ENCODE data around the gene CLEC11A. TPM values are rescaled to one million over a fixed set of nuclear protein-coding genes. Genes with fewer than 3 reads are reported as not detected.

The CLEC11A gene
- total RNA-seq, 1 donor from 2014 or later: 37.3 TPM

DNA sequence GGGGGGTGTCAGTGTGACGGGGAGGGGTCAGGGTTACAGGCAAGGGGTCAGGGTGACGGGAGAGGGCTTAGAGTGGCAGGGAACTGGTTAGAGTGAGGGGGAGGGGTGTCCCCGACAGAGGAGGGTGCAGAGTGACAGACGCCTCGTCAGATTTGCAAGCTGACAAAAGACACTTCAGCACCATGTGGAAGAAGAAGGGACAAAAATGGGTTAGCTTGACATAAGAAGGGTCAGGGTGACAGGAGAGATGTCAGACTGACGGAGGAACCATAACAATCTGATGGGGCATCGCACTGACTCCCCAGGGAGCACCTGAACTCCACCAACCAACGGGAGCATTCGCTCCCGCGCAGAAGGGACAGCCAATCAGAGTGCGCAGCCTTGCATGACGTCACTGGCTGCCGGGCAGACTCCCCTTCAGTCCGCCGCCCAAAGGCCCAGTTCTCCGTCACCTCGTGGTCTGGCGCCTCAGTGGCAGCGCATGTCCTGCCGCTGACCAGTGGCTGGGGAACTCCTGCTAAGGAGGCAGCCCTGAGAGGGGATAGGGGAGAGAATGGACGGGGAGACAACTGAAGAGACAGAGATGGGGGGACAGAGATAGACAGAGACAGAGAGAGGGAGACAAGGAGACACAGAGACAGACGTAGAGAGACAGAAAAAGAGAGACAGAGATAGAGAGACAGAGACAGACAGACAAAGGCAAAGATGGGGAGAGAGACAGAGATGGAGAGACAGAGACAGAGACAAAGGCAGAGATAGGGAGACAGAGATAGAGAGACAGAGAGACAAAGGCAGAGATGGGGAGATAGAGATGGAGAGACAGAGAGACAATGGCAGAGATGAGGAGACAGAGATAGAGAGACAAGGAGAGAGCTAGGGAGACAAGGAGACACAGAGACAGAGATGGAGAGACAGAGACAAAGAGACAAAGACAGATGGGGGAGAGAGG is 43.7 kb upstream of the CLEC11A start:
- Mint-ChIP-seq H3K9me3 (ENCODE audit: unreplicated experiment) (peaks cover 53% of the 10 kb centered on the region), H3K27me3 (ENCODE audit: unreplicated experiment) (peaks cover 14% of the 10 kb centered on the region), H3K4me3 (ENCODE audit: unreplicated experiment) (peak overlapping the region; percentile 69), H3K27ac (ENCODE audit: unreplicated experiment) (no peak overlapping the region), H3K4me1 (ENCODE audit: unreplicated experiment) (no peaks in the 10 kb centered on the region), H3K36me3 (ENCODE audit: low read depth, unreplicated experiment) (peaks cover 25% of the 10 kb centered on the region)
- peak; percentile 18 for DNase-seq (ENCODE audit: low spot score)
- TF ChIP-seq, protein P1, sequence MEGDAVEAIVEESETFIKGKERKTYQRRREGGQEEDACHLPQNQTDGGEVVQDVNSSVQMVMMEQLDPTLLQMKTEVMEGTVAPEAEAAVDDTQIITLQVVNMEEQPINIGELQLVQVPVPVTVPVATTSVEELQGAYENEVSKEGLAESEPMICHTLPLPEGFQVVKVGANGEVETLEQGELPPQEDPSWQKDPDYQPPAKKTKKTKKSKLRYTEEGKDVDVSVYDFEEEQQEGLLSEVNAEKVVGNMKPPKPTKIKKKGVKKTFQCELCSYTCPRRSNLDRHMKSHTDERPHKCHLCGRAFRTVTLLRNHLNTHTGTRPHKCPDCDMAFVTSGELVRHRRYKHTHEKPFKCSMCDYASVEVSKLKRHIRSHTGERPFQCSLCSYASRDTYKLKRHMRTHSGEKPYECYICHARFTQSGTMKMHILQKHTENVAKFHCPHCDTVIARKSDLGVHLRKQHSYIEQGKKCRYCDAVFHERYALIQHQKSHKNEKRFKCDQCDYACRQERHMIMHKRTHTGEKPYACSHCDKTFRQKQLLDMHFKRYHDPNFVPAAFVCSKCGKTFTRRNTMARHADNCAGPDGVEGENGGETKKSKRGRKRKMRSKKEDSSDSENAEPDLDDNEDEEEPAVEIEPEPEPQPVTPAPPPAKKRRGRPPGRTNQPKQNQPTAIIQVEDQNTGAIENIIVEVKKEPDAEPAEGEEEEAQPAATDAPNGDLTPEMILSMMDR (IDR thresholded peaks at IDR 0.05; ENCODE audit: unreplicated experiment): no peak

DNA sequence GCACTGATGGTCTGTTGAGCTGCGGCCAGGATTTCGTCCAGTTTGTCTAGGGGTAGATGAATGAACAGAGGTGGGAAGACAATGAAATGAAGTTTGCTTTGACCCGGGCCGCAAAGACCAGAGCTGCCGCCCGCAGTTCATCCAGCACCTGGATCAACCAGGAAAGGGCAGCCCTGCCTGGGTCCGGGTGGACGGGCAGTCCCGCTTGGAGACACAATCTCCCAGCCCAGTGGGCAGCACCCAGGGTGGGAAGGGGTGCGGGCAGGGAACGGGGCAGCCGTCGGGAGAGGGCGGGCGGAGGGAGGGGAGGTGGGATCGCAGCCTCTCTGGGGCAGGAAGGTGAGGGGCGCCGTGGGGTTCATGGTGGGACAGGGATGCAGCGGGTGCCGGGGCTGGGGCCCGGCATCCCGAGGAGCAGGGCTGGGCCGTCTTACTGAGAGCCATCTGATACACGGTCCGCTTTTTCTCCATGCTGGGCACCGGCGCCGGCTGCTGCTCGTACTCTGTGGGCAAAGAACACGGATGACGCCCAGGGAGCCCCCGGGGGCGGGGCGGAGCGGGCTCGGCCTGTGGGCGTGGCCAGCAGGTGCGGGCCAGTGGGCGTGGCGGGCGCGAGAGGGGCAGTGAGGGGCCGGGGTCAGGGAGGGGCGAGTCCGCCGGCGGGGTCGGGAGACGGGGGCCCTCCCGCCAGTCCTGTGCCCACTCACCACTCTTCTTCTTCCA is 36.7 kb upstream of the CLEC11A start:
- H3K36me3 Mint-ChIP-seq (ENCODE audit: low read depth, unreplicated experiment): peaks cover 18% of the 10 kb centered on the region
- no peak for DNase-seq (ENCODE audit: low spot score)
- TF ChIP-seq, protein P1 (IDR thresholded peaks at IDR 0.05; ENCODE audit: unreplicated experiment): no peak
- H3K27ac Mint-ChIP-seq (ENCODE audit: unreplicated experiment): no peak overlapping the region
- H3K4me1 Mint-ChIP-seq (ENCODE audit: unreplicated experiment): no peaks in the 10 kb centered on the region
- H3K4me3 Mint-ChIP-seq (ENCODE audit: unreplicated experiment): no peak overlapping the region
- H3K27me3 Mint-ChIP-seq (ENCODE audit: unreplicated experiment): peaks cover 7% of the 10 kb centered on the region
- H3K9me3 Mint-ChIP-seq (ENCODE audit: unreplicated experiment): peaks cover 33% of the 10 kb centered on the region

DNA sequence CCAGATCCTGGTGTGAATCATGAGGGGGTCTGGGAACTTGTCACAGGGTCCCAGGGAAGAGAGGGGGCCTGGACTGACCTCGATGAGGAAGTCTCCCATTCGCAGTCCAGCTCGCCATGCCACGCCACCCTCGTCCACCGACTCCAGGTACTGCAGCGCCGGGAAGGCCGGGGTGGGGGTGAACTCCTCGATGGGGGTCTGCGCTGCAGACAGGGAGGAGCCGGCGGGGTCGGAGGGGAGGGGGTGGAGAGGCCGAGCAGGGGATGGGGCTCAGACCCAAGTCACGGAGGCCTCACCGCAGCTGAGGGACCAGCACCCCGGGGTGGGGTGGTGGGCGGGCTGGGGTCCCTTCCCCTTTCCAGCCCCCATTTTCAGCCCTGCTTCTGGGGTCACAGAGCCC is 34.4 kb upstream of the CLEC11A start:
- Mint-ChIP-seq H3K4me1 (ENCODE audit: unreplicated experiment) (no peaks in the 10 kb centered on the region), H3K27ac (ENCODE audit: unreplicated experiment) (no peak overlapping the region), H3K27me3 (ENCODE audit: unreplicated experiment) (peaks cover 15% of the 10 kb centered on the region), H3K36me3 (ENCODE audit: low read depth, unreplicated experiment) (peaks cover 20% of the 10 kb centered on the region), H3K9me3 (ENCODE audit: unreplicated experiment) (peaks cover 33% of the 10 kb centered on the region), H3K4me3 (ENCODE audit: unreplicated experiment) (no peak overlapping the region)
- TF ChIP-seq, protein P1 (IDR thresholded peaks at IDR 0.05; ENCODE audit: unreplicated experiment): no peak
- DNase-seq (ENCODE audit: low spot score): no peak

DNA sequence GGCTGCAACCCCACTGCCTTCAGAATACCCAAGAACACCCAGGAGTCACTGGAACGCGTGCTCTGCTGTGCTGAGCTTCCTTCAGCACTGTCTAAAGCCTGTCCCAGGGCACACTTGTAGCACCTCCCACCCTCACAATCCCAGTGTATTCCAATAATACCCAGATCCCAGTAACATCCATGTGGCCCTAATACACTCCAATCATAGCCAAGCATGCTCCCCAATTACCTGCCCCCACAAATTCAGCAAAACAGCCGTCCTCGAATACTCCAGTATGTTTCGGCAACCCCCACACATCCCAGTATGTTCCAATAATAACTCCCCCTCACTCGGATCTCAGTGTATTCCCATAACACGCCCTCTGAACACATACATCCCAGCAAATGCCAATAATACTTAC is 32.7 kb upstream of the CLEC11A start:
- H3K27me3 Mint-ChIP-seq (ENCODE audit: unreplicated experiment): peaks cover 12% of the 10 kb centered on the region
- TF ChIP-seq, protein P1 (IDR thresholded peaks at IDR 0.05; ENCODE audit: unreplicated experiment): no peak
- H3K36me3 Mint-ChIP-seq (ENCODE audit: low read depth, unreplicated experiment): peaks cover 23% of the 10 kb centered on the region
- H3K9me3 Mint-ChIP-seq (ENCODE audit: unreplicated experiment): peaks cover 28% of the 10 kb centered on the region
- H3K4me1 Mint-ChIP-seq (ENCODE audit: unreplicated experiment): no peaks in the 10 kb centered on the region
- H3K27ac Mint-ChIP-seq (ENCODE audit: unreplicated experiment): no peak overlapping the region
- DNase-seq (ENCODE audit: low spot score): no peak
- H3K4me3 Mint-ChIP-seq (ENCODE audit: unreplicated experiment): no peak overlapping the region

All from endothelial cell (in vitro differentiated cells).